ENCODE results near the gene GLMP. TPM values are rescaled to one million over a fixed set of nuclear protein-coding genes. Genes with fewer than 3 reads are reported as not detected.

The GLMP gene
- total and polyA plus RNA-seq, 2 donors (not counting 3 experiments of a cell fraction or from before 2014, with no cell fraction given) = 84.3 to 109 TPM

DNA sequence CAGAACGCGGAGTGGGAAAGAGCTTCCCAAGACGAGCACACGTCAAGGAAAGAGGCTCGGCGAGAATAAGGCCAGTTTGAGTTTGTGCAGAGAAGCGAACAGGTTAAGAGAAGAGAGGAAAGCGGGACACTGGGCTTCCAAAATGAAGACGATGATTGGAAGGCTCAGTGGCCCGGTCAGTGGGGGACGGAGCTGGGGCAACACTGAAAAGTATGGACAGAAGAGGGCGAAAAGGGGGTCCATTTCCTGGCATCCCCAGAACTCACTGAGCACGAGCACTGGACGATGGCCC is 42.4 kb upstream of the GLMP start:
- FAIRE-seq = no peak
- CTCF ChIA-PET = interaction anchor here (0.9 to 2.8 kb wide), 5 partner anchors 18 to 113 kb away, joined by 3 to 11 read pairs (median 9); no protein-coding TSS in a partner anchor
- dilution Hi-C loops (cut with MboI; ENCODE audit: extremely low pct_ligation_motif_present, low sequenced_read_pairs) = no loop called here
- DNase-seq (ENCODE audit: low read depth, low spot score) = no peak
- BruUV-seq (replicated peaks) = TSS peak; percentile 46
- POLR2A ChIA-PET = no interaction called here
- Histone ChIP-seq H3K27me3 (ENCODE audit: control insufficient read depth in 2 of 2, insufficient read depth in 2 of 2, low read length in 2 of 2) (no peaks in the 10 kb centered on the region), H3K9ac (replicated peaks; ENCODE audit: extremely low read depth, insufficient read depth, low read length) (peak overlapping the region; percentile 73), H2AFZ (ENCODE audit: low read depth, low read length) (peak overlapping the region; percentile 12), H3K4me1 (ENCODE audit: control insufficient read depth, extremely low read depth, insufficient read depth, low read length) (peaks cover 15% of the 10 kb centered on the region), H3K4me2 (ENCODE audit: insufficient read depth, low read length) (peak overlapping the region; percentile 83), H4K20me1 (replicated peaks; ENCODE audit: control insufficient read depth, extremely low read depth, insufficient read depth, low read length) (no peaks in the 10 kb centered on the region), H3K27ac (ENCODE audit: insufficient read depth, low read depth, low read length) (peak overlapping the region; percentile 9), H3K4me3 (replicated peaks in 1 of 3; ENCODE audit: insufficient read depth in 1 of 3, low read depth in 1 of 3, low read length in 3 of 3) (peak overlapping the region; percentile 57 to 92 (median 57)), H3K79me2 (ENCODE audit: control insufficient read depth, insufficient read depth, low read length) (peaks cover 41% of the 10 kb centered on the region), H3K36me3 (ENCODE audit: control insufficient read depth in 2 of 2, extremely low read depth in 1 of 2, insufficient read depth in 2 of 2, low read length in 2 of 2) (peaks cover 13 to 14% of the 10 kb centered on the region in 2 experiments), H3K9me3 (replicated peaks; ENCODE audit: control insufficient read depth, insufficient read depth, low read length) (no peaks in the 10 kb centered on the region), H3K9me1 (replicated peaks; ENCODE audit: control insufficient read depth, extremely low read depth, insufficient read depth, low read length) (no peaks in the 10 kb centered on the region)
- intact Hi-C loops (cut with micrococcal nuclease) = loop anchor here (1.0 to 10.0 kb wide), 3 partner anchors 45 to 253 kb away; partner anchors contain the start of gene MEX3A
- no peak for TF ChIP-seq GATA2 (IDR thresholded peaks at IDR 0.05; ENCODE audit: insufficient read depth, insufficient read length, low read depth, low read length)
- no peak for TF ChIP-seq POLR2A (IDR thresholded peaks at IDR 0.05; ENCODE audit: low read depth, low read length)
- TF ChIP-seq, protein P1, sequence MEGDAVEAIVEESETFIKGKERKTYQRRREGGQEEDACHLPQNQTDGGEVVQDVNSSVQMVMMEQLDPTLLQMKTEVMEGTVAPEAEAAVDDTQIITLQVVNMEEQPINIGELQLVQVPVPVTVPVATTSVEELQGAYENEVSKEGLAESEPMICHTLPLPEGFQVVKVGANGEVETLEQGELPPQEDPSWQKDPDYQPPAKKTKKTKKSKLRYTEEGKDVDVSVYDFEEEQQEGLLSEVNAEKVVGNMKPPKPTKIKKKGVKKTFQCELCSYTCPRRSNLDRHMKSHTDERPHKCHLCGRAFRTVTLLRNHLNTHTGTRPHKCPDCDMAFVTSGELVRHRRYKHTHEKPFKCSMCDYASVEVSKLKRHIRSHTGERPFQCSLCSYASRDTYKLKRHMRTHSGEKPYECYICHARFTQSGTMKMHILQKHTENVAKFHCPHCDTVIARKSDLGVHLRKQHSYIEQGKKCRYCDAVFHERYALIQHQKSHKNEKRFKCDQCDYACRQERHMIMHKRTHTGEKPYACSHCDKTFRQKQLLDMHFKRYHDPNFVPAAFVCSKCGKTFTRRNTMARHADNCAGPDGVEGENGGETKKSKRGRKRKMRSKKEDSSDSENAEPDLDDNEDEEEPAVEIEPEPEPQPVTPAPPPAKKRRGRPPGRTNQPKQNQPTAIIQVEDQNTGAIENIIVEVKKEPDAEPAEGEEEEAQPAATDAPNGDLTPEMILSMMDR (IDR thresholded peaks at IDR 0.05; ENCODE audit: extremely low read depth in 1 of 2, insufficient read depth in 1 of 2, low read depth in 1 of 2, low read length in 2 of 2) = peak in 1 of 2 donors; percentile 6

DNA sequence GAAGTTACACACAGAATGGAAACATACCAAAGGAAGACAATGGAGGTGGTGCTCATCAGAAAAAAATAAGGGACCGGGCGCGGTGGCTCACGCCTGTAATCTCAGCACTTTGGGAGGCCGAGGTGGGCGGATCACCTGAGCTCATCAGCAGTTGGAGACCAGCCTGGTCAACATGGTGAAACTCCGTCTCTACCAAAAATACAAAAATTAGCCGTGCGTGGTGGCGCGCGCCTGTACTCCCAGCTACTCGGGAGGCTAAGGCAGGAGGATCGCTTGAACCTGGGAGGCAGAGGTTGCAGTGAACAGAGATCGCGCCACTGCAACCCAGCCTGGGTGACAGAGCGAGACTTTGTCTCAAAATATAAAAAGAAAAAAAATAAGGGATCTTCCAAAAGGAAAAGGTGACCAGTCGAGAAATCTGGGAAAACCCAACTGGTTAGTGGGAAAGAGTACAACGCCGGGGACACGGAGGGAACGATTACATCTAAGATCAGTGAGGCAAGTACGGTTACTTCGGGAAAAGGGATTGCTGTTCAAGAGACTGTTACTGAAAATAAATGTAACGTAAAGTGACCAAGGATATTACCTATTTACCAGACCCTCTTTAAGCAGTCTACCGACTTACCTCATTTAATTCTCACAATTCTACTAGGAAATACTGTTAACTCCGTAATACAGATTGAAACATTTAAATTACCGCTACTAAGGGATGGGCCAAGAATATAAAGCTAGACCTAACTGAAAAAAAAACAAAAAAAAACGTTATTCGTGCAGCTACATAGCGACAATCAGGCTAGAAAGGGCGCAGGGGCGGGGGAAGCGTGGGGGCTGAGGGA is 41.8 kb upstream of the GLMP start:
- TF ChIP-seq POLR2AphosphoS5 (IDR thresholded peaks at IDR 0.05; ENCODE audit: insufficient read depth, low read depth, low read length) (no peak), POLR2A (IDR thresholded peaks at IDR 0.05; ENCODE audit: low read depth, low read length) (no peak), FOS (IDR thresholded peaks at IDR 0.05; ENCODE audit: borderline replicate concordance, insufficient read depth, low read length) (no peak), EZH2 (IDR thresholded peaks at IDR 0.05; ENCODE audit: borderline replicate concordance, low read depth, low read length, severe bottlenecking) (no peak), MYC (IDR thresholded peaks at IDR 0.05; ENCODE audit: low read depth, low read length) (no peak), GATA2 (IDR thresholded peaks at IDR 0.05; ENCODE audit: insufficient read depth, insufficient read length, low read depth, low read length) (no peak), JUN (IDR thresholded peaks at IDR 0.05; ENCODE audit: borderline replicate concordance, insufficient read depth, insufficient read length, low read depth) (no peak)
- TF ChIP-seq, protein P1 (IDR thresholded peaks at IDR 0.05; ENCODE audit: extremely low read depth in 1 of 2, insufficient read depth in 1 of 2, low read depth in 1 of 2, low read length in 2 of 2) = no peak
- TF ChIP-seq, protein P2, sequence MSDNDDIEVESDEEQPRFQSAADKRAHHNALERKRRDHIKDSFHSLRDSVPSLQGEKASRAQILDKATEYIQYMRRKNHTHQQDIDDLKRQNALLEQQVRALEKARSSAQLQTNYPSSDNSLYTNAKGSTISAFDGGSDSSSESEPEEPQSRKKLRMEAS (IDR thresholded peaks at IDR 0.05; ENCODE audit: insufficient read depth, insufficient read length) = no peak
- H3K9ac ChIP-seq (replicated peaks; ENCODE audit: extremely low read depth, insufficient read depth, low read length) = peak overlapping the region; percentile 73
- intact Hi-C loops (cut with micrococcal nuclease) = loop anchor here (10.0 kb wide), 1 partner anchor 252 kb away; the partner anchor contains the start of gene MEX3A
- H3K4me3 ChIP-seq (replicated peaks in 1 of 3; ENCODE audit: insufficient read depth in 1 of 3, low read depth in 1 of 3, low read length in 3 of 3) = peak overlapping the region; percentile 57 to 92 (median 57)
- peaks cover 13 to 14% of the 10 kb centered on the region in 2 experiments for H3K36me3 ChIP-seq (ENCODE audit: control insufficient read depth in 2 of 2, extremely low read depth in 1 of 2, insufficient read depth in 2 of 2, low read length in 2 of 2)
- peak overlapping the region; percentile 12 for H2AFZ ChIP-seq (ENCODE audit: low read depth, low read length)
- H3K4me1 ChIP-seq (ENCODE audit: control insufficient read depth, extremely low read depth, insufficient read depth, low read length) = peaks cover 15% of the 10 kb centered on the region
- dilution Hi-C loops (cut with MboI; ENCODE audit: extremely low pct_ligation_motif_present, low sequenced_read_pairs) = no loop called here
- no peaks in the 10 kb centered on the region for H4K20me1 ChIP-seq (replicated peaks; ENCODE audit: control insufficient read depth, extremely low read depth, insufficient read depth, low read length)
- H3K9me1 ChIP-seq (replicated peaks; ENCODE audit: control insufficient read depth, extremely low read depth, insufficient read depth, low read length) = no peaks in the 10 kb centered on the region
- no peak for DNase-seq (ENCODE audit: low read depth, low spot score)
- BruUV-seq (replicated peaks) = no TSS peak
- no peaks in the 10 kb centered on the region for H3K27me3 ChIP-seq (ENCODE audit: control insufficient read depth in 2 of 2, insufficient read depth in 2 of 2, low read length in 2 of 2)
- ChIA-PET CTCF (interaction anchor here (0.6 to 2.8 kb wide), 9 partner anchors 15 to 112 kb away, joined by 3 to 11 read pairs (median 3); no protein-coding TSS in a partner anchor), POLR2A (no interaction called here)
- H3K79me2 ChIP-seq (ENCODE audit: control insufficient read depth, insufficient read depth, low read length) = peaks cover 44% of the 10 kb centered on the region
- no peaks in the 10 kb centered on the region for H3K9me3 ChIP-seq (replicated peaks; ENCODE audit: control insufficient read depth, insufficient read depth, low read length)
- H3K27ac ChIP-seq (ENCODE audit: insufficient read depth, low read depth, low read length) = peak overlapping the region; percentile 9
- H3K4me2 ChIP-seq (ENCODE audit: insufficient read depth, low read length) = peak overlapping the region; percentile 83
- FAIRE-seq = peak; percentile 33

Measured in endothelial cell of umbilical vein (primary cell).